ENCODE results near the gene RIMKLB.

DNA sequence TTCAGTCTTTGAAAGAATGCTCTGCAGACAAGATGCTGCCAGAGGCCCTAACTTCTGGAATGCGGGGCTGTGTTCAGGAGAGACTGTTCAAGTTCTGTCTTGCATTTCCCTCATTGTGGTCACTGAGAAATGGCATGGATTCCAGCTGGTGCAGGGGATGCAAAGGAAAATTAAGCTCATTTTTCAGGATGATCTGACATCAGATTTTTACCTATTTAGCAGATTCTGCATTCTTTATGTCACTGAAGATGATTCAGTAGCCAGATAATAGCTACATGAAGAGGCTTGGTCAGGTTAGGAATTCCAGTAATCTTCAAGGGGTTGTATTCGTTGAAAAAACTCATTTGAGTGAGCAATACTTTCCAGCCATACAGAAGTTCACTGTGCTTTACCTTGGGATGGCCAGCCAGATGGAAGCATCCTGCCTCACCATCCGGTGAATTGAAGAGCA is 19.1 kb upstream of the RIMKLB start:
- TF ChIP-seq CBX2 (IDR thresholded peaks at IDR 0.05; ENCODE audit: borderline replicate concordance, low read depth): no peak
- TF ChIP-seq, protein P1, sequence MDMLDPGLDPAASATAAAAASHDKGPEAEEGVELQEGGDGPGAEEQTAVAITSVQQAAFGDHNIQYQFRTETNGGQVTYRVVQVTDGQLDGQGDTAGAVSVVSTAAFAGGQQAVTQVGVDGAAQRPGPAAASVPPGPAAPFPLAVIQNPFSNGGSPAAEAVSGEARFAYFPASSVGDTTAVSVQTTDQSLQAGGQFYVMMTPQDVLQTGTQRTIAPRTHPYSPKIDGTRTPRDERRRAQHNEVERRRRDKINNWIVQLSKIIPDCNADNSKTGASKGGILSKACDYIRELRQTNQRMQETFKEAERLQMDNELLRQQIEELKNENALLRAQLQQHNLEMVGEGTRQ (IDR thresholded peaks at IDR 0.05): no peak
- TF ChIP-seq PBX3 (IDR thresholded peaks at IDR 0.05): no peak
- no peak for TF ChIP-seq NFE2L2 (conservative IDR thresholded peaks at IDR 0.05; ENCODE audit: low read length)
- TF ChIP-seq, protein P2, sequence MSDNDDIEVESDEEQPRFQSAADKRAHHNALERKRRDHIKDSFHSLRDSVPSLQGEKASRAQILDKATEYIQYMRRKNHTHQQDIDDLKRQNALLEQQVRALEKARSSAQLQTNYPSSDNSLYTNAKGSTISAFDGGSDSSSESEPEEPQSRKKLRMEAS (IDR thresholded peaks at IDR 0.05): no peak
- TF ChIP-seq, protein P3, sequence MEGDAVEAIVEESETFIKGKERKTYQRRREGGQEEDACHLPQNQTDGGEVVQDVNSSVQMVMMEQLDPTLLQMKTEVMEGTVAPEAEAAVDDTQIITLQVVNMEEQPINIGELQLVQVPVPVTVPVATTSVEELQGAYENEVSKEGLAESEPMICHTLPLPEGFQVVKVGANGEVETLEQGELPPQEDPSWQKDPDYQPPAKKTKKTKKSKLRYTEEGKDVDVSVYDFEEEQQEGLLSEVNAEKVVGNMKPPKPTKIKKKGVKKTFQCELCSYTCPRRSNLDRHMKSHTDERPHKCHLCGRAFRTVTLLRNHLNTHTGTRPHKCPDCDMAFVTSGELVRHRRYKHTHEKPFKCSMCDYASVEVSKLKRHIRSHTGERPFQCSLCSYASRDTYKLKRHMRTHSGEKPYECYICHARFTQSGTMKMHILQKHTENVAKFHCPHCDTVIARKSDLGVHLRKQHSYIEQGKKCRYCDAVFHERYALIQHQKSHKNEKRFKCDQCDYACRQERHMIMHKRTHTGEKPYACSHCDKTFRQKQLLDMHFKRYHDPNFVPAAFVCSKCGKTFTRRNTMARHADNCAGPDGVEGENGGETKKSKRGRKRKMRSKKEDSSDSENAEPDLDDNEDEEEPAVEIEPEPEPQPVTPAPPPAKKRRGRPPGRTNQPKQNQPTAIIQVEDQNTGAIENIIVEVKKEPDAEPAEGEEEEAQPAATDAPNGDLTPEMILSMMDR (IDR thresholded peaks at IDR 0.05): no peak
- no peak for TF ChIP-seq POLR2A (IDR thresholded peaks at IDR 0.05; ENCODE audit: low read length)

Data from A549 (cell line).